Neural progenitor cell (in vitro differentiated cells): ENCODE data around the gene PCK2. TPM values are rescaled to one million over a fixed set of nuclear protein-coding genes. Genes with fewer than 3 reads are reported as not detected.

Experiments
- DNase-seq: peaks from one replicate; pipeline ENCODE4 v3.0.0-alpha.2; 2016; ENCODE audit warnings: low spot score
- H2AFZ ChIP-seq: fragments of 200-600 bp; sonication (generic); replicated peaks from 2 replicates; pipeline ENCODE4 v1.6.1; 2016; ENCODE audit warnings: antibody characterized with exemption
- H3F3A ChIP-seq: fragments of 200-600 bp; sonication (generic); 2 replicates; pipeline ENCODE4 v1.6.1; 2016; ENCODE audit warnings: antibody characterized with exemption, low read depth
- H3K27ac ChIP-seq: fragments of 200-600 bp; sonication (generic); 2 replicates; pipeline ENCODE4 v1.5.1; 2016; ENCODE audit warnings: mild to moderate bottlenecking
- H3K27me3 ChIP-seq: fragments of 200-600 bp; sonication (generic); 2 replicates; pipeline ENCODE4 v1.6.1; 2016; ENCODE audit warnings: mild to moderate bottlenecking, moderate library complexity
- H3K36me3 ChIP-seq: fragments of 200-600 bp; sonication (generic); 2 replicates; pipeline ENCODE4 v1.5.1; 2016
- H3K4me1 ChIP-seq: fragments of 200-600 bp; sonication (generic); 2 replicates; pipeline ENCODE4 v1.6.1; 2016; ENCODE audit warnings: mixed run types
- H3K4me2 ChIP-seq: fragments of 200-600 bp; sonication (generic); 2 replicates; pipeline ENCODE4 v1.6.1; 2016
- H3K4me3 ChIP-seq: fragments of 200-600 bp; sonication (generic); 2 replicates; pipeline ENCODE4 v1.5.1; 2016
- H3K79me2 ChIP-seq: fragments of 200-600 bp; sonication (generic); 2 replicates; pipeline ENCODE4 v1.6.1; 2016; ENCODE audit warnings: low read depth
- H3K9ac ChIP-seq: fragments of 200-600 bp; sonication (generic); 2 replicates; pipeline ENCODE4 v1.6.1; 2016
- H3K9me3 ChIP-seq: fragments of 200-600 bp; sonication (generic); 2 replicates; pipeline ENCODE4 v1.5.1; 2016; ENCODE audit warnings: low read depth
- H4K20me1 ChIP-seq: fragments of 200-600 bp; sonication (generic); 2 replicates; pipeline ENCODE4 v1.6.1; 2016; ENCODE audit warnings: low read depth
- H3K27ac Mint-ChIP-seq: 3 replicates; pipeline ENCODE4 v1.8.0; 2021; ENCODE audit warnings: mixed read lengths
- H3K27me3 Mint-ChIP-seq: 2 replicates; pipeline ENCODE4 v1.8.0; 2022; ENCODE audit warnings: low read depth, mild to moderate bottlenecking, inconsistent platforms, moderate library complexity, mixed read lengths; ENCODE audit not compliant: insufficient read depth
- H3K36me3 Mint-ChIP-seq: 3 replicates; pipeline ENCODE4 v1.8.0; 2021; ENCODE audit warnings: mixed read lengths
- H3K4me1 Mint-ChIP-seq: 3 replicates; pipeline ENCODE4 v1.8.0; 2021; ENCODE audit warnings: mixed read lengths
- H3K4me3 Mint-ChIP-seq: 3 replicates; pipeline ENCODE4 v1.8.0; 2021; ENCODE audit warnings: mild to moderate bottlenecking, moderate library complexity, mixed read lengths
- H3K9me3 Mint-ChIP-seq: 3 replicates; pipeline ENCODE4 v1.8.0; 2020; ENCODE audit warnings: mixed read lengths
- EZH2 ChIP-seq: fragments of 200-600 bp; sonication (generic); IDR thresholded peaks from 2 replicates; pipeline ENCODE4 v1.6.1; 2017; ENCODE audit warnings: antibody characterized with exemption, mild to moderate bottlenecking, moderate library complexity
- EZH2phosphoT487 ChIP-seq: fragments of 200-600 bp; sonication (generic); IDR thresholded peaks from 2 replicates; pipeline ENCODE4 v1.6.1; 2017; ENCODE audit warnings: antibody characterized with exemption
- total RNA-seq: library from RNA; depleted of rRNA; stranded (reverse); fragments of >200 nt; gene quantifications from 2 replicates; pipeline ENCODE4 v1.2.3, GENCODE V29; 2015; ENCODE audit warnings: low replicate concordance
- TF ChIP-seq, protein P1 (sequence below): fragments of 200-600 bp; sonication (generic); IDR thresholded peaks from 2 replicates; pipeline ENCODE4 v1.5.1; 2017; ENCODE audit warnings: antibody characterized with exemption, mild to moderate bottlenecking

Gene PCK2
- total RNA-seq, 1 donor from 2014 or later = 11.1 TPM

DNA sequence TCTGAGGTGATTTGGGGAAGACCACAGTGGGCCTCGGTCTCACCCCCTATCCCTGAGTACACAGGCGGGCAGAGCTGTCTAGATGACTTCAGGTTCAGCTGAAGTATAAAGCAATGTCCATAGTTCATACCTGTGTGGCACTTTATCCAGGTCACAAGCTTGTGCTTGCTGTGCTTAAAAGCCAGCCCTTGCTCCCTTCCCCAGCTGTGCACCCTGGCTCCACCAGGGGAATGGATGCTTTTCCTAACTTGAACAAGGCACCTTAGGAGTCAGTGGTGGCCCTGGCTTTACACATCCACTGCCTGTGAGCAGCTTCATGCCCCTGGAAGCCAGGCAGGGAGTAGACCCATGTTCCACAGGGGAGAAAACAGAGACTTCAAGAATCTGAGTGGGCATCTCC is 36.8 kb upstream of the PCK2 start:
- no peak for DNase-seq
- H3F3A ChIP-seq = peaks cover under 1% of the 10 kb centered on the region
- peaks cover 3% of the 10 kb centered on the region for H3K4me1 ChIP-seq
- Mint-ChIP-seq H3K4me3 (no peak overlapping the region), H3K36me3 (no peaks in the 10 kb centered on the region), H3K27ac (no peak overlapping the region), H3K4me1 (peaks cover 14% of the 10 kb centered on the region), H3K27me3 (peaks cover 7% of the 10 kb centered on the region), H3K9me3 (no peaks in the 10 kb centered on the region)
- H4K20me1 ChIP-seq = no peaks in the 10 kb centered on the region
- TF ChIP-seq EZH2 (no peak), EZH2phosphoT487 (no peak)
- TF ChIP-seq, protein P1, sequence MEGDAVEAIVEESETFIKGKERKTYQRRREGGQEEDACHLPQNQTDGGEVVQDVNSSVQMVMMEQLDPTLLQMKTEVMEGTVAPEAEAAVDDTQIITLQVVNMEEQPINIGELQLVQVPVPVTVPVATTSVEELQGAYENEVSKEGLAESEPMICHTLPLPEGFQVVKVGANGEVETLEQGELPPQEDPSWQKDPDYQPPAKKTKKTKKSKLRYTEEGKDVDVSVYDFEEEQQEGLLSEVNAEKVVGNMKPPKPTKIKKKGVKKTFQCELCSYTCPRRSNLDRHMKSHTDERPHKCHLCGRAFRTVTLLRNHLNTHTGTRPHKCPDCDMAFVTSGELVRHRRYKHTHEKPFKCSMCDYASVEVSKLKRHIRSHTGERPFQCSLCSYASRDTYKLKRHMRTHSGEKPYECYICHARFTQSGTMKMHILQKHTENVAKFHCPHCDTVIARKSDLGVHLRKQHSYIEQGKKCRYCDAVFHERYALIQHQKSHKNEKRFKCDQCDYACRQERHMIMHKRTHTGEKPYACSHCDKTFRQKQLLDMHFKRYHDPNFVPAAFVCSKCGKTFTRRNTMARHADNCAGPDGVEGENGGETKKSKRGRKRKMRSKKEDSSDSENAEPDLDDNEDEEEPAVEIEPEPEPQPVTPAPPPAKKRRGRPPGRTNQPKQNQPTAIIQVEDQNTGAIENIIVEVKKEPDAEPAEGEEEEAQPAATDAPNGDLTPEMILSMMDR = no peak
- H2AFZ ChIP-seq = no peak overlapping the region
- no peaks in the 10 kb centered on the region for H3K79me2 ChIP-seq
- H3K4me3 ChIP-seq = no peak overlapping the region
- H3K27ac ChIP-seq = no peak overlapping the region
- no peak overlapping the region for H3K4me2 ChIP-seq
- H3K36me3 ChIP-seq = no peaks in the 10 kb centered on the region
- no peaks in the 10 kb centered on the region for H3K27me3 ChIP-seq
- H3K9ac ChIP-seq = no peak overlapping the region
- no peaks in the 10 kb centered on the region for H3K9me3 ChIP-seq

DNA sequence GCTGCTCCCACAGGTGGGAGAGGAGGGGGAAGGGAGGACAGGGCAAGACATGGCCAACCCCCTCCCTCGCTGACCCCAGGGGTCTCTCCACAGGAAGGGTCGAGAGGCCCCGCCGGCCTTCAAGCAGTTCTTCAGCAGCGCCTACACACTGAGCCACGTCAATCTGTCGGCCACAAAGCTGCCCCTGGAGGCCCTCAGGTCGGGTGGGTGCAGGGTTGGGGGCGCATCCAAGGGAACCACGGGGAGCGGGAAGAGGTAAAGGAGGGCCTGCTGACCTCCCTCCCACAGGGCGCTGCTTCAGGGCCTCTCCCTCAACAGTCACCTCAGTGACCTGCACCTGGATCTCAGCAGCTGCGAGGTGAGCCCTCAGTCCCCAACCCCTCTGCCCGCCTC is 36.2 kb upstream of the PCK2 start:
- no peak overlapping the region for H2AFZ ChIP-seq
- no peak overlapping the region for H3K9ac ChIP-seq
- H3K9me3 ChIP-seq = no peaks in the 10 kb centered on the region
- Mint-ChIP-seq H3K4me3 (no peak overlapping the region), H3K27me3 (peaks cover 3% of the 10 kb centered on the region), H3K27ac (peak overlapping the region; percentile 89), H3K36me3 (no peaks in the 10 kb centered on the region), H3K4me1 (peaks cover 10% of the 10 kb centered on the region), H3K9me3 (no peaks in the 10 kb centered on the region)
- no peak overlapping the region for H3K4me2 ChIP-seq
- peaks cover 3% of the 10 kb centered on the region for H3K4me1 ChIP-seq
- no peak for TF ChIP-seq EZH2
- no peak for TF ChIP-seq EZH2phosphoT487
- TF ChIP-seq, protein P1 = no peak
- H3K27me3 ChIP-seq = no peaks in the 10 kb centered on the region
- no peaks in the 10 kb centered on the region for H3K36me3 ChIP-seq
- no peaks in the 10 kb centered on the region for H4K20me1 ChIP-seq
- no peak for DNase-seq
- H3K79me2 ChIP-seq = no peaks in the 10 kb centered on the region
- H3F3A ChIP-seq = no peaks in the 10 kb centered on the region
- no peak overlapping the region for H3K27ac ChIP-seq
- H3K4me3 ChIP-seq = no peak overlapping the region

DNA sequence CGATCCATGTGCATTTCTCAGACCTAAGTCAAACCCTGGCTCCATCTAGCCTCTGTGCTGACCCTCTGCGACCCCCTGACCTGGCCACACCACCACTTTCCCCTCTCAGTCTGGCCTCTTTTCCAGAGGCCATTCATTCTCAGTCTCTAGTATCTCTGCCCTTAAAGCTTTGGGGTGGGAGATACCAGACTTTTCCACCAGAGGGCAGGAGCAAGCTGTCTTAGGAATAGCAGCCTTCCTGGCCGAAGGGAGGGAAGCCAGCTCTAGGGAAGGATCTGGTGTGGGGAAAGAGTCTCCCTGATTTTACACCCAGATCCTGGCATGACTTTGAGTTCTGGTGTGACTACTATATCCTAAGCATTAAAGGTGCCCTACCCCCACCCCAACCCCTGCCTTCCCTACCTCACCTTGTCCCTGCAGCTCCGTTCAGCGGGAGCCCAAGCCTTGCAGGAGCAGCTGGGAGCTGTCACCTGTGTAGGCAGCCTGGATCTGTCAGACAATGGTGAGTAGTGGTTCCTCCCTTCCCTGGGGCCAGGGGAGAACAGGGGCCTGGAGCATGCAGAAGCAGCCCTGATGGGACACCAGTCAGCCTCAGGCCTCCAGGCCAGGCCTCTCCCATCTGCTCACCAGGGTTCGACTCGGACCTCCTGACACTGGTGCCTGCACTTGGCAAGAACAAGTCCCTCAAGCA is 35.7 kb upstream of the PCK2 start:
- Mint-ChIP-seq H3K27me3 (peaks cover 5% of the 10 kb centered on the region), H3K27ac (peak overlapping the region; percentile 89), H3K9me3 (no peaks in the 10 kb centered on the region), H3K36me3 (no peaks in the 10 kb centered on the region), H3K4me3 (peak overlapping the region; percentile 39), H3K4me1 (peaks cover 5% of the 10 kb centered on the region)
- H3K4me1 ChIP-seq = peaks cover 3% of the 10 kb centered on the region
- no peak overlapping the region for H2AFZ ChIP-seq
- H3F3A ChIP-seq = no peaks in the 10 kb centered on the region
- H3K79me2 ChIP-seq = no peaks in the 10 kb centered on the region
- no peaks in the 10 kb centered on the region for H4K20me1 ChIP-seq
- no peak overlapping the region for H3K4me3 ChIP-seq
- no peaks in the 10 kb centered on the region for H3K9me3 ChIP-seq
- H3K27me3 ChIP-seq = no peaks in the 10 kb centered on the region
- H3K36me3 ChIP-seq = no peaks in the 10 kb centered on the region
- no peak overlapping the region for H3K9ac ChIP-seq
- H3K4me2 ChIP-seq = no peak overlapping the region
- no peak overlapping the region for H3K27ac ChIP-seq
- peak; percentile 78 for DNase-seq
- TF ChIP-seq EZH2phosphoT487 (no peak), EZH2 (no peak)
- TF ChIP-seq, protein P1 = peak; percentile 71
